ENCODE measurements around the gene UCN2. TPM values are rescaled to one million over a fixed set of nuclear protein-coding genes. Genes with fewer than 3 reads are reported as not detected.

UCN2 gene
- total RNA-seq, 1 experiment from 2014 or later, result 1.8 TPM

- ATAC-seq, result peak; percentile 100
- Histone ChIP-seq H3K27ac (ENCODE audit: low read length) (peak within 1 kb of the TSS; percentile 86), H3K27me3 (ENCODE audit: control insufficient read depth, insufficient read depth, low read length) (no peaks in the 10 kb centered on the region), H3K36me3 (ENCODE audit: control insufficient read depth, insufficient read depth, low read length) (peaks cover 12% of the 10 kb centered on the region), H3K9me3 (ENCODE audit: control insufficient read depth, insufficient read depth, low read depth, low read length) (no peaks in the 10 kb centered on the region), H3K4me3 (ENCODE audit: low read depth in 2 of 2, low read length in 2 of 2) (peak within 1 kb of the TSS; percentile 86 to 88), H3K4me1 (ENCODE audit: control insufficient read depth, insufficient read depth, low read length) (peaks cover 6% of the 10 kb centered on the region)
- in situ Hi-C loops (cut with HindIII; ENCODE audit: low pct_unique_long_range_greater_than_20kb, low sequenced_read_pairs) (no loop called here), intact Hi-C loops (cut with micrococcal nuclease; ENCODE audit: unreplicated experiment) (no loop called here)
- POLR2A ChIA-PET, result no interaction called here
- CTCF ChIA-PET, result interaction anchor here (0.5 kb wide), 1 partner anchor 9 kb away, joined by 3 read pairs; no protein-coding TSS in a partner anchor
- BruUV-seq (replicated peaks), result no TSS peak
- DNase-seq (ENCODE audit: low read depth, low spot score), result peak; percentile 61
- no peak for TF ChIP-seq REST (IDR thresholded peaks at IDR 0.05; ENCODE audit: insufficient read depth in 1 of 2, low read depth in 2 of 2, low read length in 1 of 2)
- no peak for TF ChIP-seq SIN3A (IDR thresholded peaks at IDR 0.05; ENCODE audit: borderline replicate concordance, insufficient read depth, low read depth, low read length)
- peak; percentile 80; the same call in 1 of the 2 replicates for TF ChIP-seq CTCF (IDR thresholded peaks at IDR 0.05)
- peak; percentile 86 for TF ChIP-seq POLR2AphosphoS5 (IDR thresholded peaks at IDR 0.05; ENCODE audit: low read depth, low read length)
These were observed 45.8 kb upstream of the UCN2 start, which contains the start of gene UQCRC1 for GRCh38 chr3:48609088-48610005. UQCRC1 (minus strand) TSS chr3:48609646; CDS start chr3:48609620, 26 bp downstream.

GRCh38 chr3:48607519-48607918, 43.9 kb upstream of the UCN2 start:
- intact Hi-C loops (cut with micrococcal nuclease; ENCODE audit: unreplicated experiment), result no loop called here
- no peaks in the 10 kb centered on the region for H3K27me3 ChIP-seq (ENCODE audit: control insufficient read depth, insufficient read depth, low read length)
- BruUV-seq (replicated peaks), result no TSS peak
- DNase-seq (ENCODE audit: low read depth, low spot score) (no peak), ATAC-seq (no peak)
- no peak overlapping the region for H3K27ac ChIP-seq (ENCODE audit: low read length)
- no peaks in the 10 kb centered on the region for H3K9me3 ChIP-seq (ENCODE audit: control insufficient read depth, insufficient read depth, low read depth, low read length)
- CTCF ChIA-PET, result no interaction called here
- peaks cover 6% of the 10 kb centered on the region for H3K4me1 ChIP-seq (ENCODE audit: control insufficient read depth, insufficient read depth, low read length)
- POLR2A ChIA-PET, result no interaction called here
- TF ChIP-seq CTCF (IDR thresholded peaks at IDR 0.05) (no peak), TCF7L2 (IDR thresholded peaks at IDR 0.05; ENCODE audit: low read depth, low read length) (no peak), REST (IDR thresholded peaks at IDR 0.05; ENCODE audit: insufficient read depth in 1 of 2, low read depth in 2 of 2, low read length in 1 of 2) (no peak)
- H3K4me3 ChIP-seq (ENCODE audit: low read depth in 2 of 2, low read length in 2 of 2), result no peak overlapping the region
- in situ Hi-C loops (cut with HindIII; ENCODE audit: low pct_unique_long_range_greater_than_20kb, low sequenced_read_pairs), result no loop called here
- H3K36me3 ChIP-seq (ENCODE audit: control insufficient read depth, insufficient read depth, low read length), result peaks cover 15% of the 10 kb centered on the region
